Common myeloid progenitor, CD34-positive (primary cell): ENCODE data around the gene CYB5R3.

Source experiments
- CTCF ChIA-PET: fragments of 350-600 bp; sonication (Branson Sonifier 250); formaldehyde crosslinking; loops from one replicate; lab custom pipeline; 2021; ENCODE audit warnings: antibody characterized with exemption; lab: Charles Lee
- POLR2A ChIA-PET: fragments of 350-600 bp; sonication (Branson Sonifier 250); formaldehyde crosslinking; loops from one replicate; lab custom pipeline; 2021; ENCODE audit warnings: antibody characterized with exemption; lab: Charles Lee
- DNase-seq, 3 donors: peaks; one replicate each; pipeline versions ENCODE4 v3.0.0 to v3.0.0-alpha.2; 2013
- H3K27ac ChIP-seq, 2 experiments: 1 replicate in 1 of 2; 2 replicates in 1 of 2; pipeline ENCODE4 v1.7.0; 2013; ENCODE audit warnings: inconsistent platforms in 2 of 2, low read length in 2 of 2, mild to moderate bottlenecking in 2 of 2, low read depth in 1 of 2, moderate library complexity in 1 of 2; ENCODE audit not compliant: severe bottlenecking in 2 of 2, insufficient read depth in 1 of 2, poor library complexity in 1 of 2
- H3K27me3 ChIP-seq, 5 experiments: replicated peaks in 2 of 5; 1 replicate in 3 of 5; 2 replicates in 2 of 5; pipeline versions ENCODE4 v1.6.1 to v1.7.0; 2013; ENCODE audit warnings: low read length in 4 of 5, mild to moderate bottlenecking in 2 of 5, moderate library complexity in 2 of 5, inconsistent platforms in 1 of 5; ENCODE audit not compliant: insufficient read depth in 5 of 5, control insufficient read depth in 4 of 5
- H3K36me3 ChIP-seq, 4 experiments: 1 replicate in 2 of 4; 2 replicates in 2 of 4; pipeline versions ENCODE4 v1.6.1 to v1.7.0; 2013; ENCODE audit warnings: low read length in 3 of 4, control low read depth in 1 of 4, mild to moderate bottlenecking in 1 of 4; ENCODE audit not compliant: control insufficient read depth in 4 of 4, insufficient read depth in 4 of 4
- H3K4me1 ChIP-seq, 4 experiments: 1 replicate in 3 of 4; 2 replicates in 1 of 4; pipeline versions ENCODE4 v1.6.1 to v1.7.1; 2013; ENCODE audit warnings: low read length in 3 of 4, mild to moderate bottlenecking in 3 of 4, control low read depth in 1 of 4, inconsistent platforms in 1 of 4, moderate library complexity in 1 of 4; ENCODE audit not compliant: control insufficient read depth in 4 of 4, insufficient read depth in 4 of 4; ENCODE audit errors: control extremely low read depth in 1 of 4
- H3K4me3 ChIP-seq, 7 experiments: 1 replicate in 4 of 7; 2 replicates in 3 of 7; pipeline versions ENCODE4 v1.5.1 to v1.7.0; 2013; ENCODE audit warnings: mild to moderate bottlenecking in 7 of 7, low read length in 6 of 7, moderate library complexity in 6 of 7, inconsistent platforms in 2 of 7, low read depth in 2 of 7, control low read depth in 1 of 7; ENCODE audit not compliant: insufficient read depth in 4 of 7, control insufficient read depth in 1 of 7; ENCODE audit errors: extremely low read depth in 1 of 7
- H3K9me3 ChIP-seq, 5 experiments: 1 replicate in 4 of 5; 2 replicates in 1 of 5; pipeline versions ENCODE4 v1.6.1 to v1.7.1; 2013; ENCODE audit warnings: low read length in 4 of 5, mild to moderate bottlenecking in 2 of 5, inconsistent platforms in 1 of 5, low read depth in 1 of 5, moderate library complexity in 1 of 5; ENCODE audit not compliant: control insufficient read depth in 4 of 5, insufficient read depth in 2 of 5; ENCODE audit errors: control extremely low read depth in 1 of 5
- WGBS: methylation state at CpG from one replicate; pipeline ENCODE4 v1.1.5; 2013; ENCODE audit not compliant: insufficient coverage; 5-methylcytosine and 5-hydroxymethylcytosine counted together

CYB5R3 gene

DNA sequence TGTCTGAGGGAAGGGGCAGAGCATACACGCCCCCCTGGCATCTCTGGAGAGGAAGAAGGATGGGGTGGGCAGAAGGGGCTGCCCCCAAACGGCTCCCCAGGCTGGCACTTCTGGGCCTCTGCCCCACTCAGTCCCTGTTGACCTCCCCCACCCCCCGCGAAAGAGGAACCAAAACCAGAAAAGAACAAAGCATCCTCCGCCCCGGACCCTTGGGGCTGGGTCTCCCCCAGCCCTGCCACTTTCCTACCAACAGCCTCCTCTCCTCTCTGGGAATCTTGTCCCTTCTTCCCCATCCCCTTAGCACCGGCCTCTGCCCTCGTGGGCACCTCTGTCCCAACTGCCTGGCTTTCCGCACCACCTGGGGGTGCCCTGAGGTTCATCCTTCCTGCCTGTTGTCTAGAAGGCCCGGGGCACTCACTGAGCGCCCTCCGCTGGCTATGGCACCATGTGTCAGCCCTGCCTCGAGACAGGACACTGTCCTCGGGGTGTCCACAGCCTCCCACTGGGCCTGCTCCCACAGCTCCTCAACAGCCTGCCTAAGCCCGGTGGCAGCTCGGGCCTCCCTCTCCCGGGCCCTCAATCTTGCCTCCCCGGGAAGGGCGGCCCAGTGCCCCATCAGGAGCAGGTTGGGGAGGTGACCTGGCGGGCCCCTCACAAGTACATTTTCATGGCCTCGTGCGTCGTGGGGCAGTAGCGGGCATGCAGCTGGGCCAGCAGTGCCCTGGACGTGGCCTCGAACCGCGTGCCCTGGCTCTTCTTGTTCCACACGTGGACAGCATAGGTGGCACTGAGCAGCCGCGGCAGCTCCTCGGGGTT is 43.3 kb upstream of the CYB5R3 start:
- H3K9me3 ChIP-seq, result no peaks in the 10 kb centered on the region
- no peak overlapping the region for H3K27ac ChIP-seq
- peaks cover 0 to 5% (median 0%) of the 10 kb centered on the region in 4 experiments for H3K4me1 ChIP-seq
- no peaks in the 10 kb centered on the region for H3K36me3 ChIP-seq
- CTCF ChIA-PET, result no interaction called here
- 82% methylated on average over 21 of the region's 32 CpGs for WGBS
- H3K4me3 ChIP-seq, result no peak overlapping the region
- POLR2A ChIA-PET, result no interaction called here
- H3K27me3 ChIP-seq, result no peaks in the 10 kb centered on the region
- peak in 1 of 3 donors; percentile 15 for DNase-seq

DNA sequence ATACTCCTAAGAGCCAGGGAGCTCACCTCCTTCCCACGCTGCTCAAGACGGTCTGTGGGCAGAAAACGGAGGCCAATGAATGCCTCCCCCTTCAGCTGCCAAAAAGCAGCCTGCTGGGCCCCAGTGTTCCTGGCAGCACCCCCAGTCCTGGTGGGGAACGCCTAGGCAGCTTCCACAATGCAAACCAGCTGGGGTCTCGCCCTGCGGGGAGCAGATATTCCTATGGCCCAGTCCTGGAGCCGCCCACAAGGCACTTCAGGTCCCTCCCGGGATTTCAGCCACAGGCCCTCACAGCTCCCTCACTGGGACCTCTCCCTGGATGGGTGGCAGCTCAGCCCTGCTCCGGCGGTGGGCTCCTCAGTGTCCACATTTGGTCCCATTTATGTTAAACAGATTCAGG is 42.2 kb upstream of the CYB5R3 start:
- H3K4me1 ChIP-seq, result peaks cover 0 to 5% (median 0%) of the 10 kb centered on the region in 4 experiments
- H3K36me3 ChIP-seq, result no peaks in the 10 kb centered on the region
- no peak overlapping the region for H3K4me3 ChIP-seq
- WGBS, result 93% methylated on average over 7 of the region's 10 CpGs
- DNase-seq, result no peak
- H3K27me3 ChIP-seq, result no peaks in the 10 kb centered on the region
- no peak overlapping the region for H3K27ac ChIP-seq
- ChIA-PET CTCF (no interaction called here), POLR2A (no interaction called here)
- no peaks in the 10 kb centered on the region for H3K9me3 ChIP-seq

DNA sequence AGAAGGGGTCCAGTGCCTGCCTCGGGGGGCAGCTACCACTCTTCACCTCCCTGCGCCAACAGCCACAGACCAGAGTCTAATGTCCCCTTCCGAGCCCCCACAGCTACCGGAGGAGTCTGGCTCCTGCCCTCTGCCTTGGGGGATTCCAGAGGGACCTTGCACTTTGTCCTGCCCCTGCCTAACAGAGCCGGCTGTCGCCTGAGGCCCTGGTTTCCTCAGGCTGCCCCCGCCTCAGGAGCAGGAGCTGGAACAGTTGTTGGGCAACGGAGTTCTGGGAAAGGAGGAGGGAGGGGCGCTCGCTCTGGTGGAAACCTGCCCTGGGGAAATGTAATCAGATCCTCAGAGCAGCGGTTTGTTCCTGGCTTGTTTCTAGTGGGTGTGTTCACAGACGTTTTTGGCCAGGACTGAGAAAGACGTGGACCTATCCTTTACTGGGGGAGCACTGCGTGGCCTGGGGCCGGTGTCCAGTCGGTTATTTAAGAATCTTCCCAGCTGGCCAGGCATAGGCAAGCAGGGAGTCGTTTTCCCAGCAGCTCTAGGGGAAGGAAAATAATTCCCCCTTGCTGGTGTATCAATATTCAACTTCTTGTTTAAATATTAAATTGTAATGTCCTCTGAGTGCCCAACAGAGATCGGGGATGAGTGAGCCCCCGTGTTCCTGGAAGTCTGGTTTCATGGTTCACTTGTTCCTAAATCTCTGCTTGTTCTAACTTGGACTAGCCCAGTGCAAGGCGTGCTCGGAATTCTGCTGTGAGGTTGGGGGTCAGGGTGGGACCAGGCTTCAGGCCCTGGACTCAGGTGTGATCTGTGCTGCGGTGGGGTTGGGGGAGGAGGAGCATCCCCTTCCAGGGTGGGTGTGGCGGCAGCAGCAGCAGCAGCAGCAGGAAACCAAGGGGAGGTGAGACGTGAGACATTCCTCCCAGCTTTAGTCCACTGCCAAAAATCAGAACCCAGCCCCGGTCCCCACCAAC is 39.3 kb upstream of the CYB5R3 start:
- no peaks in the 10 kb centered on the region for H3K36me3 ChIP-seq
- ChIA-PET POLR2A (no interaction called here), CTCF (interaction anchor here (0.7 kb wide), 1 partner anchor 458 kb away, joined by 3 read pairs; no protein-coding TSS in a partner anchor)
- no peak overlapping the region for H3K4me3 ChIP-seq
- H3K9me3 ChIP-seq, result no peaks in the 10 kb centered on the region
- peaks cover 0 to 5% (median 0%) of the 10 kb centered on the region in 4 experiments for H3K4me1 ChIP-seq
- no peaks in the 10 kb centered on the region for H3K27me3 ChIP-seq
- WGBS, result 91% methylated on average over 23 of the region's 25 CpGs
- H3K27ac ChIP-seq, result no peak overlapping the region
- DNase-seq, result no peak

DNA sequence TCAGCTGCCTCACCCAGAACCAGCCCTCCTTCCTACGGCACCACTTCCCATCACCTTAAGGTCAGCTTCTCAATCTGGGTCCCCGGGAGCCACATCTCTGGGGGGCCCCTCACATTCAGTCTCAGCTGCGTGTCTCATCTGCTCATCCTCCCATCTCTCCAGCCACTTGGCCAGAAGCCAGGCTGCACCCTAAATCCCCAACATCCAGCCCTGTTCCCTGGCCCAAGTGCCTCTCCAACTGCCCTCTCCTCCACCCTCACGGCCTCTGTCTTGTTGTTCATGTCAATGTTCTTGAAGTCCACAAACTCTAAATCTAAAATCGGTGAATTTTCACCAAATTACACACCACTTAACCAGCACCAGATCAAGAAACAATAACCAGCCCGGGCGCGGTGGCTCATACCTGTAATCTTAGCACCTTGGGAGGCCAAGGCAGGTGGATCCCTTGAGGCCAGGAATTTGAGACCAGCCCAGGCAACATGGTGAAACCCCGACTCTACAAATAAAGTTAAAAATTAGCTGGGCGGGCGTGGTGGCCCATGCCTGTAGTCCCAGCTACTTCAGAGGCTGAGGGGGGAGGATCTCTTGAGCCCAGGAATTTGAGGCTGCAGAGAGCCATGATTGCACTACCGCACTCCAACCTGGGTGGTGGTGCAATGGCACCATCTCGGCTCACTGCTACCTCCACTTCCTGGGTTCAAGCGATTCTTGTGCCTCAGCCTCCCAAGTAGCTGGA is 37.7 kb upstream of the CYB5R3 start:
- no peak for DNase-seq
- CTCF ChIA-PET, result no interaction called here
- H3K9me3 ChIP-seq, result no peaks in the 10 kb centered on the region
- no peaks in the 10 kb centered on the region for H3K4me1 ChIP-seq
- H3K27me3 ChIP-seq, result no peaks in the 10 kb centered on the region
- WGBS, result 95% methylated on average over 11 of the region's 14 CpGs
- no peaks in the 10 kb centered on the region for H3K36me3 ChIP-seq
- H3K27ac ChIP-seq, result no peak overlapping the region
- no peak overlapping the region for H3K4me3 ChIP-seq
- POLR2A ChIA-PET, result no interaction called here

DNA sequence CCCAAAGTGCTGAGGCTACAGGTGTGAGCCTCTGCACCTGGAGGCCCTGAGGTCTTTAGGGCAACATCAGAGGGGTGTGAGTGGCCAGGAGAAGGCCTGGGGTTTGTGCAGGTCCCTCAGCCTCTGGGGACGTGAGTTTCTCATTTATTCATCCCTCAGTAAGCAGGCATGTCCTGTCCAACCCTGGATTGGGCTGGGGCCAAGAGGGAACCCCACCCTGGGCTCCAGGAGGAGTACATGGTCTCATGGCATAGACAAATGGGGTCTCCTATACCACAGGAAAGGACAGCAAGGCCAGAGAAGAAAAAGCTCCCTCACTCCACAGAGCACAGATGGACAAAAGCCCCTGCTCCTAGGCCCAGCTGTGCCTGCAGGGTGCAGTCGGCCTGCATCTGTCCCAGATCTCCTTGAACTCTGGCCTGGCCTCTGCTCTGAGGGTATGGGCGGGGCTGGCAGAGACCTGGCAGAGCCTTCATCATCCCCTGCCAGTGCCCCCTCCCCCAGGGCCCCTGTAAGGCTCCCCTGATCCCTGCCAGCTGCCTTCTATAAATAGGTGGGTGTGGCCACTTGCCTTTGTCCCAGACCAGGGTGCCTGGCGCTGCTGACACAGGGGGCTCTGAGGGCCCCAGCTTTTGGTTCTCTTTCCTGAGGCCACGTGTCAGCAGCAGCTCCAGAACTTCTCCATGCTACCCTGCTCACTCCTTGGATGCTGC is 36.9 kb upstream of the CYB5R3 start:
- WGBS, result 77% methylated on average over 3 of the region's 5 CpGs
- Histone ChIP-seq H3K4me3 (no peak overlapping the region), H3K27me3 (no peaks in the 10 kb centered on the region), H3K4me1 (no peaks in the 10 kb centered on the region), H3K9me3 (no peaks in the 10 kb centered on the region), H3K27ac (no peak overlapping the region), H3K36me3 (no peaks in the 10 kb centered on the region)
- DNase-seq, result no peak
- CTCF ChIA-PET, result no interaction called here
- POLR2A ChIA-PET, result no interaction called here

DNA sequence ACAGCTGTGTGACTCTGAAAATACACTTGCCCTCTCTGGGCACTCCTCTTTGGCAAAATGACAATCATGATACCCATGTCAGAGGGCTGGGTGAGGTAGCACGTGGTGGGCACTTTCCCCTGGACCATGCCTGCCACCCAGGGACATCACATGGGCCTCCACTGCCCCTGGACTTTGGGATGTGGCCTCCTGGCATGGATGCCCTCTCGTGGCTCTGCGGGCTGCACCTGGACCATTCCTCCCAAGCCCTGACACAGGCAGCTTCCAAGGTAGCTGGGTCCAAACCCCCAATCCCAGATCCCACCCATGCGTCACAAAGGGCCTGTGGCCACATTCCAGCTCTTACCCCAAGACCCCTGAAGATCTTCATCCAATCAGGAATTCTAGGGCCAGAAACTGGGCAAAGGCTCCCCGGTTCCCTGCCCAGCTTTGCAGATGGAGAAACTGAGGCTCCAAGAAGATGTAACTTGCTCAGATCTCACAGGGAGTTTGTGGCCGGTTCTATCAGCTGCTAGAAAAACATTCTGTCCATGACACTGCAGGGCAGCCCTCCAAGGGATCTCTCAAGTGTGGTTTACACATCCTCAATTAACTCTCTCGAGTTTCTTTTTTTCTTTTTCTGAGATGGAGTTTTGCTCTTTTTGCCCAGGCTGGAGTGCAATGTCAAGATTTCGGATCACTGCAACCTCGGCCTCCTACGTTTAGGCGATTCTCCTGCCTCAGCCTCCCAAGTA is 35.4 kb upstream of the CYB5R3 start:
- no peaks in the 10 kb centered on the region for H3K4me1 ChIP-seq
- CTCF ChIA-PET, result interaction anchor here (1.1 kb wide), 1 partner anchor 10 kb away, joined by 3 read pairs; no protein-coding TSS in a partner anchor
- no peak for DNase-seq
- no peak overlapping the region for H3K27ac ChIP-seq
- 91% methylated on average over 11 of the region's 11 CpGs for WGBS
- H3K27me3 ChIP-seq, result no peaks in the 10 kb centered on the region
- POLR2A ChIA-PET, result no interaction called here
- H3K4me3 ChIP-seq, result no peak overlapping the region
- H3K9me3 ChIP-seq, result no peaks in the 10 kb centered on the region
- H3K36me3 ChIP-seq, result no peaks in the 10 kb centered on the region
